Measurements from ENCODE around the gene NFATC2. TPM values are rescaled to one million over a fixed set of nuclear protein-coding genes. Genes with fewer than 3 reads are reported as not detected.

NFATC2 gene
- total RNA-seq, 6 experiments from 2014 or later = 3.9 to 7.1 (median 4.7) TPM

- peak in 1 of 3 donors; percentile 43 for DNase-seq
- Histone ChIP-seq H3K36me3 (no peaks in the 10 kb centered on the region), H3K27ac (peak overlapping the region in 1 of 3 donors; percentile 17), H3K27me3 (no peaks in the 10 kb centered on the region), H3K4me1 (no peaks in the 10 kb centered on the region), H3K9me3 (no peaks in the 10 kb centered on the region), H3K4me3 (no peak overlapping the region)
- peak; percentile 16 to 67 (median 55) for ATAC-seq
- no peak for TF ChIP-seq CTCF (IDR thresholded peaks at IDR 0.05)
- TF ChIP-seq POLR2A (IDR thresholded peaks at IDR 0.05) = no peak
- WGBS (ENCODE audit: insufficient coverage, low coverage, low lambda C conversion rate, missing lambda C conversion rate) = 65% methylated on average over 9 of the region's 24 CpGs
- intact Hi-C loops (cut with DNase I) = no loop called here
Measured at GRCh38 chr20:51532577-51533191, 9.8 kb downstream of the NFATC2 start.

DNA sequence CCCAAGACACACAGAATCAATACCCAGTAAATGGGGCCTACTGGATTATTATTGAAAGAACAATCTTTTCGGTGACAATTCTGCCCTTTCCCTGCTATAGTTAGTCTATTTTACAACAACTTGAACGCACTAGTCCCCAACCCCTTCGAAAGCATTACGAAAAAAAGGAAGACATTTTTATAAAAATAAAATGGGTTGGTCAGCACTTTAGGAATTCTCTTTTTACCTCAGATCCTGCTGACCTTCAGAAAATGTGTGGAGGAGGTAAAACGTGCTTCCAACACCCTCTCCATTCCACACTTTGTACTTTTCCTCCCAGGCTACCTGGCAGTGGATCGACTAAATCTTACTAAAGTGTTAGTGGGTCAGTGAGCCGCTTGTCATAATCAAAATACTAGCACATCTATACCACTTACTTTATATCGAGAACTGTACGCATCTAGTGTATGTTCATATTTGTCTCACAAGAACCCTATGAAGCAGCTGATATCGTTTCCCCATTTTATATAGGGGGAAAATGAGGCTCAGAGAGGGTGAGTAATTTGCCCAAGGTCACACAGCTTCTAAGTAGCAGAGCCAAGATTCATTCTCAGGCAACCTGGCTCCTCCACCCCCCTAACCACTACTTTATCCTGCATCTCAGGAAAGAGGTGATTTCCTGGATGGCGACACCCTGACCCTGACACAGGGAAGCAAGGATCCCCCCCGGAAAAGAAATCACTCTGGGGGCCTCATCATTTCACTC, 10.6 kb downstream of the NFATC2 start:
- Histone ChIP-seq H3K36me3 (no peaks in the 10 kb centered on the region), H3K4me1 (no peaks in the 10 kb centered on the region), H3K4me3 (no peak overlapping the region), H3K27me3 (no peaks in the 10 kb centered on the region), H3K27ac (peak overlapping the region in 1 of 3 donors; percentile 17), H3K9me3 (no peaks in the 10 kb centered on the region)
- ATAC-seq = peak in 1 of 4 donors; percentile 8
- TF ChIP-seq POLR2A (IDR thresholded peaks at IDR 0.05) (no peak), CTCF (IDR thresholded peaks at IDR 0.05) (no peak)
- intact Hi-C loops (cut with DNase I) = no loop called here
- no peak for DNase-seq
- 69% methylated on average over 11 of the region's 12 CpGs for whole genome bisulfite sequencing (ENCODE audit: insufficient coverage, low coverage, low lambda C conversion rate, missing lambda C conversion rate)

GRCh38 chr20:51531141-51531710, 11.3 kb downstream of the NFATC2 start:
- no peaks in the 10 kb centered on the region for H3K9me3 ChIP-seq
- H3K4me1 ChIP-seq = no peaks in the 10 kb centered on the region
- no peak overlapping the region for H3K27ac ChIP-seq
- WGBS (ENCODE audit: insufficient coverage, low coverage, low lambda C conversion rate, missing lambda C conversion rate) = no CpG with 5 or more reads among the region's 11 CpGs
- DNase-seq (no peak), ATAC-seq (peak in 1 of 4 donors; percentile 23)
- no peak for TF ChIP-seq POLR2A (IDR thresholded peaks at IDR 0.05)
- TF ChIP-seq CTCF (IDR thresholded peaks at IDR 0.05) = no peak
- no peak overlapping the region for H3K4me3 ChIP-seq
- no peaks in the 10 kb centered on the region for H3K27me3 ChIP-seq
- intact Hi-C loops (cut with DNase I) = no loop called here
- no peaks in the 10 kb centered on the region for H3K36me3 ChIP-seq

- H3K4me1 ChIP-seq = no peaks in the 10 kb centered on the region
- ATAC-seq (no peak), DNase-seq (no peak)
- no peaks in the 10 kb centered on the region for H3K9me3 ChIP-seq
- intact Hi-C loops (cut with DNase I) = no loop called here
- H3K27me3 ChIP-seq = no peaks in the 10 kb centered on the region
- no peak for TF ChIP-seq CTCF (IDR thresholded peaks at IDR 0.05)
- TF ChIP-seq POLR2A (IDR thresholded peaks at IDR 0.05) = no peak
- H3K36me3 ChIP-seq = no peaks in the 10 kb centered on the region
- H3K4me3 ChIP-seq = no peak overlapping the region
- no peak overlapping the region for H3K27ac ChIP-seq
- WGBS (ENCODE audit: insufficient coverage, low coverage, low lambda C conversion rate, missing lambda C conversion rate) = 94% methylated on average over 5 of the region's 5 CpGs
Measured at GRCh38 chr20:51529758-51530157, 12.8 kb downstream of the NFATC2 start.
